ENCODE data around the gene INHBB. TPM values are rescaled to one million over a fixed set of nuclear protein-coding genes. Genes with fewer than 3 reads are reported as not detected.

The INHBB gene
- total RNA-seq, 1 donor from 2014 or later: not detected

- H3K4me3 Mint-ChIP-seq (ENCODE audit: low read depth): no peak overlapping the region
- peaks cover 6% of the 10 kb centered on the region for H3K4me1 Mint-ChIP-seq (ENCODE audit: low read depth)
- H3K36me3 Mint-ChIP-seq (ENCODE audit: insufficient read depth): no peaks in the 10 kb centered on the region
- H3K27me3 Mint-ChIP-seq: peaks cover 12% of the 10 kb centered on the region
- H3K9me3 Mint-ChIP-seq (ENCODE audit: low read depth): no peaks in the 10 kb centered on the region
- DNase-seq (ENCODE audit: low spot score, unreplicated experiment): no peak
- TF ChIP-seq, protein P1, sequence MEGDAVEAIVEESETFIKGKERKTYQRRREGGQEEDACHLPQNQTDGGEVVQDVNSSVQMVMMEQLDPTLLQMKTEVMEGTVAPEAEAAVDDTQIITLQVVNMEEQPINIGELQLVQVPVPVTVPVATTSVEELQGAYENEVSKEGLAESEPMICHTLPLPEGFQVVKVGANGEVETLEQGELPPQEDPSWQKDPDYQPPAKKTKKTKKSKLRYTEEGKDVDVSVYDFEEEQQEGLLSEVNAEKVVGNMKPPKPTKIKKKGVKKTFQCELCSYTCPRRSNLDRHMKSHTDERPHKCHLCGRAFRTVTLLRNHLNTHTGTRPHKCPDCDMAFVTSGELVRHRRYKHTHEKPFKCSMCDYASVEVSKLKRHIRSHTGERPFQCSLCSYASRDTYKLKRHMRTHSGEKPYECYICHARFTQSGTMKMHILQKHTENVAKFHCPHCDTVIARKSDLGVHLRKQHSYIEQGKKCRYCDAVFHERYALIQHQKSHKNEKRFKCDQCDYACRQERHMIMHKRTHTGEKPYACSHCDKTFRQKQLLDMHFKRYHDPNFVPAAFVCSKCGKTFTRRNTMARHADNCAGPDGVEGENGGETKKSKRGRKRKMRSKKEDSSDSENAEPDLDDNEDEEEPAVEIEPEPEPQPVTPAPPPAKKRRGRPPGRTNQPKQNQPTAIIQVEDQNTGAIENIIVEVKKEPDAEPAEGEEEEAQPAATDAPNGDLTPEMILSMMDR (IDR thresholded peaks at IDR 0.05; ENCODE audit: unreplicated experiment): no peak
- no peak overlapping the region for H3K27ac Mint-ChIP-seq
These were observed 37.9 kb downstream of the INHBB start for GRCh38 chr2:120383631-120384340.

GRCh38 chr2:120384486-120385354 is 38.8 kb downstream of the INHBB start:
- Mint-ChIP-seq H3K36me3 (ENCODE audit: insufficient read depth) (no peaks in the 10 kb centered on the region), H3K27ac (no peak overlapping the region), H3K27me3 (peaks cover 20% of the 10 kb centered on the region), H3K4me3 (ENCODE audit: low read depth) (no peak overlapping the region), H3K9me3 (ENCODE audit: low read depth) (no peaks in the 10 kb centered on the region), H3K4me1 (ENCODE audit: low read depth) (peaks cover 6% of the 10 kb centered on the region)
- DNase-seq (ENCODE audit: low spot score, unreplicated experiment): no peak
- TF ChIP-seq, protein P1 (IDR thresholded peaks at IDR 0.05; ENCODE audit: unreplicated experiment): no peak

DNA sequence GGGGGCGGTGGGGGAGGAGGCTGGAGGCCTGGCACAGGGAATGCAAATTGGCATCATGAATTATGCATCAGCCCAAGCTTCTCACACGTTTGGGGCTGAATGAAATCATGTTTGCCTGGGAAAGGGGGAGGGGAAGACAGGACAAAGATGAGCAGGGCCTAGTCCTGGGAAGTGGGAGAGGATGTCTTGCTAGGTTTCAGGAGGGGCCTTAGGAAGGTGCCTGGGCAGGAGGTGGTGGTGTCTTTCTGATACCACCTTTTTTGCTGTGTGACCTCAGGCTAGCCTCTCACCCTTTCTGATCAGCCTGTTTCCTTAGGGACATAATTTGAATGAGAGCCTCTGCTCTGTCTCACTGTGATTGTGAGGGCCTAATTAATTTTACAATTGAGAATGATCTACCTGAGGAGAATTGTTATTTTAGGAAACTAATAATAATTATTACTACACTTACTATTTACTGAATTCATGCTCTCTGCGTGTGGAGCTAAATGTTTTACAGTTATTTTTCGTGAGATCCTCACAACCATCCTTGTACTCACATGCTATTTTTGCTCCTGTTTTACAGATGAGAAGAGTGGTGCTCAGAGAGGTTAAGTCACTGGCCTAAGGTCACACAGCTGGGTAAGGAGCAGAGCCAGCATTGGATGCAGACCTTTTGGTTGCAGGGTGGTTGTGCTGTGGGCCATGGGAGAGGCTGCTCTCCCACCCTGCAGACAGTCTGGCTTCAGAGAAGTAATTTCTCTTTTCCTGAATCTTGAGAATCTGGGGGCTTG is 39.6 kb downstream of the INHBB start:
- TF ChIP-seq, protein P1 (IDR thresholded peaks at IDR 0.05; ENCODE audit: unreplicated experiment): no peak
- H3K27me3 Mint-ChIP-seq: peaks cover 17% of the 10 kb centered on the region
- H3K9me3 Mint-ChIP-seq (ENCODE audit: low read depth): no peaks in the 10 kb centered on the region
- H3K27ac Mint-ChIP-seq: no peak overlapping the region
- DNase-seq (ENCODE audit: low spot score, unreplicated experiment): no peak
- peaks cover 6% of the 10 kb centered on the region for H3K4me1 Mint-ChIP-seq (ENCODE audit: low read depth)
- H3K36me3 Mint-ChIP-seq (ENCODE audit: insufficient read depth): no peaks in the 10 kb centered on the region
- H3K4me3 Mint-ChIP-seq (ENCODE audit: low read depth): no peak overlapping the region

DNA sequence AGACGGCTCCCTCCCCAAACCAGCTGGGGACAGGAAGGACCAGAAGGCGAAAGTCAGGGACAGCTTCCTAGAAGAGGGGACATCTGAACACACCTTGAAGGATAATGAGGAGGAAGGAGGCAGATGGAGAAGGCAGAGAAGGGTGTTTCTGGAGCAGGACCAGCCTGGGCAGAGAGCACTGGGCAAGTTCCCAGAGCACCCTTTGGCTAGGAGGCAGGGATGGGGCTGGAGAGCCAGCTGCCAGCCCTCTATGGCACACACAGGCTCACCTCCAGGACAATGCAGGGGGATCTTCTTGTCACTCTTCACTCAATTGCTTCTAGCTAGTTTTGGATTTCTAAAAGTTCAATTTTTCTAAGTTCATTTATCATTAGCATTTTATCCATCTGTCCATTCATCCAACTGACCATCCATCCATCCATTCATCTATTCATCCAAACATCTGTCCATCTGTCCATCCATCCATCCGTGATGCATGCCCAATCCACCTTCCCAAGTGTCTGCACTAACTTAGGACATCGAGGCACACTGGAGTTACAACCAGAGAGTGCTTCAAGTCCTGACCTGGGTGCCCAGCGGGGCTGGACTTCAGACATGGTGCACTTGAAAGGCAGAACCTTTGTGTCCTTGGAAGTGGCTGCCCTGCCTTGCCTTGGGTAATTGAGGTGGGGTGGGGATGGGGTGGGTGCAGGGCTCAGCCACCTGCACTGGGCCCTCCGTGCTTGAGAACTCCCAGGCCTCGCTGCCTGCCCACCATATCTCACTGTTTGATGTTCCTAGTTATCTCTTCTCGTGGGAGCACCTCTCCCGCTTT is 42.5 kb downstream of the INHBB start:
- H3K27me3 Mint-ChIP-seq: peaks cover 14% of the 10 kb centered on the region
- no peaks in the 10 kb centered on the region for H3K36me3 Mint-ChIP-seq (ENCODE audit: insufficient read depth)
- peaks cover 6% of the 10 kb centered on the region for H3K4me1 Mint-ChIP-seq (ENCODE audit: low read depth)
- no peaks in the 10 kb centered on the region for H3K9me3 Mint-ChIP-seq (ENCODE audit: low read depth)
- no peak for DNase-seq (ENCODE audit: low spot score, unreplicated experiment)
- no peak overlapping the region for H3K4me3 Mint-ChIP-seq (ENCODE audit: low read depth)
- no peak overlapping the region for H3K27ac Mint-ChIP-seq
- TF ChIP-seq, protein P1 (IDR thresholded peaks at IDR 0.05; ENCODE audit: unreplicated experiment): no peak
